Loucy (cell line): Measurements from ENCODE around the gene FHL1.

Source experiments
- CTCF ChIP-seq: fragments of 200-600 bp; sonication (generic); conservative IDR thresholded peaks from 2 replicates; pipeline ENCODE4 v1.5.1; 2014; ENCODE audit warnings: mild to moderate bottlenecking, antibody characterized with exemption, low read length
- EZH2phosphoT487 ChIP-seq: fragments of 200-600 bp; IDR thresholded peaks from 2 replicates; pipeline ENCODE4 v1.6.1; 2018; ENCODE audit warnings: antibody characterized with exemption, mild to moderate bottlenecking, moderate library complexity, borderline replicate concordance

GRCh38 chrX:136227948-136228838 lies 80.9 kb downstream of the FHL1 start:
- TF ChIP-seq CTCF (no peak), EZH2phosphoT487 (no peak)
